IMR-90 (cell line): ENCODE measurements around the gene PRKCA. TPM values are rescaled to one million over a fixed set of nuclear protein-coding genes. Genes with fewer than 3 reads are reported as not detected.
A peak's percentile ranks its signal among the peaks of the same experiment; 100 is the strongest.

ENCODE experiments used
- ATAC-seq: fragments of 200-7000 bp; cut with Tn5 transposase; 2 replicates; pipeline ENCODE4 v1.9.1; 2020; ENCODE audit warnings: low read depth, mild to moderate bottlenecking, moderate library complexity
- BruUV-seq: library from RNA; stranded (reverse); fragments of 400-500 nt; replicated peaks from 2 replicates; lab custom pipeline; 2021; lab: Mats Ljungman, UMichigan
- CTCF ChIA-PET: fragments of 300-600 bp; formaldehyde crosslinking; extraction: SDS; loops from one replicate; lab custom pipeline; 2021; ENCODE audit warnings: antibody characterized with exemption; lab: Yijun Ruan, JAX
- POLR2A ChIA-PET: fragments of 300-600 bp; sonication (Branson Sonifier 250); formaldehyde crosslinking; loops from one replicate; lab custom pipeline; 2022; ENCODE audit warnings: antibody characterized with exemption; ENCODE audit not compliant: unreplicated experiment; lab: Charles Lee
- DNase-seq: peaks from one replicate; pipeline ENCODE4 v3.0.0; 2013
- H2AFZ ChIP-seq: replicated peaks from 2 replicates; pipeline ENCODE3; 2013; ENCODE audit warnings: low read length, mild to moderate bottlenecking; ENCODE audit not compliant: poor library complexity
- H2AK5ac ChIP-seq: 2 replicates; pipeline ENCODE4 v1.6.1; 2013; ENCODE audit warnings: low read depth, low read length, inconsistent platforms
- H2AK9ac ChIP-seq: replicated peaks from 2 replicates; pipeline ENCODE3; 2013; ENCODE audit warnings: mild to moderate bottlenecking, low read depth, low read length, moderate library complexity; ENCODE audit not compliant: poor library complexity
- H2BK120ac ChIP-seq: 2 replicates; pipeline ENCODE4 v1.6.1; 2013; ENCODE audit warnings: low read depth, low read length, inconsistent platforms
- H2BK15ac ChIP-seq: 3 replicates; pipeline ENCODE4 v1.6.1; 2013; ENCODE audit warnings: low read depth, low read length, inconsistent platforms
- H2BK20ac ChIP-seq: 2 replicates; pipeline ENCODE4 v1.6.1; 2013; ENCODE audit warnings: low read depth, mild to moderate bottlenecking, inconsistent platforms, low read length, moderate library complexity
- H2BK5ac ChIP-seq: 2 replicates; pipeline ENCODE4 v1.6.1; 2013; ENCODE audit warnings: mild to moderate bottlenecking, low read depth, low read length, inconsistent platforms; ENCODE audit not compliant: poor library complexity, severe bottlenecking
- H3K14ac ChIP-seq: replicated peaks from 2 replicates; pipeline ENCODE4 v1.6.1; 2013; ENCODE audit warnings: low read depth, low read length, inconsistent platforms
- H3K18ac ChIP-seq: 2 replicates; pipeline ENCODE4 v1.6.1; 2013; ENCODE audit warnings: low read depth, low read length, control low read depth
- H3K23ac ChIP-seq: 2 replicates; pipeline ENCODE4 v1.6.1; 2013; ENCODE audit warnings: low read depth, low read length, inconsistent platforms
- H3K27ac ChIP-seq: 2 replicates; pipeline ENCODE4 v1.5.1; 2013; ENCODE audit warnings: mild to moderate bottlenecking, control low read depth, low read length; ENCODE audit not compliant: insufficient read depth
- H3K27me3 ChIP-seq: 2 replicates; pipeline ENCODE4 v1.6.1; 2013; ENCODE audit warnings: low read length; ENCODE audit not compliant: control insufficient read depth, insufficient read depth
- H3K36me3 ChIP-seq: 2 replicates; pipeline ENCODE4 v1.6.1; 2013; ENCODE audit warnings: low read length, mixed read lengths; ENCODE audit not compliant: control insufficient read depth, insufficient read depth
- H3K4ac ChIP-seq: 2 replicates; pipeline ENCODE4 v1.6.1; 2013; ENCODE audit warnings: low read depth, low read length, inconsistent platforms
- H3K4me1 ChIP-seq: 2 replicates; pipeline ENCODE4 v1.6.1; 2013; ENCODE audit warnings: low read length, mixed read lengths; ENCODE audit not compliant: control insufficient read depth, insufficient read depth
- H3K4me2 ChIP-seq: 2 replicates; pipeline ENCODE4 v1.6.1; 2013; ENCODE audit warnings: low read depth, mild to moderate bottlenecking, control low read depth, low read length, moderate library complexity
- H3K4me3 ChIP-seq: 2 replicates; pipeline ENCODE4 v1.5.1; 2013; ENCODE audit warnings: low read depth, mild to moderate bottlenecking, control low read depth, low read length, moderate library complexity; ENCODE audit not compliant: insufficient read depth
- H3K56ac ChIP-seq: 2 replicates; pipeline ENCODE4 v1.6.1; 2013; ENCODE audit warnings: low read length, inconsistent platforms; ENCODE audit not compliant: insufficient read depth; ENCODE audit errors: extremely low read depth
- H3K79me1 ChIP-seq, 2 experiments: 2 replicates each; pipeline ENCODE4 v1.6.1; 2013; ENCODE audit warnings: low read length in 2 of 2, inconsistent platforms in 1 of 2, low read depth in 1 of 2
- H3K9ac ChIP-seq: 2 replicates; pipeline ENCODE4 v1.6.1; 2013; ENCODE audit warnings: low read depth, low read length, control low read depth
- H3K9me1 ChIP-seq: 2 replicates; pipeline ENCODE4 v1.6.1; 2013; ENCODE audit warnings: low read length, inconsistent platforms; ENCODE audit not compliant: insufficient read depth
- H3K9me3 ChIP-seq: 2 replicates; pipeline ENCODE4 v1.6.1; 2013; ENCODE audit warnings: low read length; ENCODE audit not compliant: control insufficient read depth, insufficient read depth
- H4K20me1 ChIP-seq: 2 replicates; pipeline ENCODE4 v1.6.1; 2013; ENCODE audit warnings: low read length, inconsistent platforms; ENCODE audit not compliant: insufficient read depth
- H4K5ac ChIP-seq: 2 replicates; pipeline ENCODE4 v1.6.1; 2013; ENCODE audit warnings: mild to moderate bottlenecking, low read depth, low read length, control low read depth
- H4K8ac ChIP-seq, 2 experiments: 2 replicates each; pipeline ENCODE4 v1.6.1; 2013; ENCODE audit warnings: low read depth in 2 of 2, low read length in 2 of 2, control low read depth in 1 of 2, inconsistent platforms in 1 of 2
- H4K91ac ChIP-seq: 2 replicates; pipeline ENCODE4 v1.6.1; 2013; ENCODE audit warnings: low read depth, low read length, inconsistent platforms; ENCODE audit not compliant: insufficient read depth
- BHLHE40 ChIP-seq: fragments of 150-350 bp; IDR thresholded peaks from 2 replicates; pipeline ENCODE4 v1.6.1; 2016; ENCODE audit warnings: mild to moderate bottlenecking, low read depth, low read length
- CEBPB ChIP-seq: IDR thresholded peaks from 2 replicates; pipeline ENCODE4 v1.6.1; 2012; ENCODE audit warnings: low read depth, low read length, improper control_type of control experiment
- CHD1 ChIP-seq: IDR thresholded peaks from 2 replicates; pipeline ENCODE4 v1.6.1; 2012; ENCODE audit warnings: low read depth, low read length, improper control_type of control experiment
- FOS ChIP-seq: fragments of 150-350 bp; IDR thresholded peaks from 2 replicates; pipeline ENCODE4 v1.6.1; 2016; ENCODE audit warnings: low read depth, low read length
- MAFK ChIP-seq: IDR thresholded peaks from 2 replicates; pipeline ENCODE4 v1.6.1; 2012; ENCODE audit warnings: low read depth, low read length, improper control_type of control experiment
- MAZ ChIP-seq: IDR thresholded peaks from 2 replicates; pipeline ENCODE4 v1.6.1; 2012; ENCODE audit warnings: low read depth, mild to moderate bottlenecking, low read length, improper control_type of control experiment, moderate library complexity, borderline replicate concordance
- MXI1 ChIP-seq: IDR thresholded peaks from 2 replicates; pipeline ENCODE4 v1.6.1; 2012; ENCODE audit warnings: low read depth, mild to moderate bottlenecking, low read length, moderate library complexity, borderline replicate concordance
- NFE2L2 ChIP-seq: fragments of 150-350 bp; IDR thresholded peaks from 2 replicates; pipeline ENCODE4 v1.6.1; 2016; ENCODE audit warnings: low read depth, mild to moderate bottlenecking, low read length
- POLR2A ChIP-seq: IDR thresholded peaks from 2 replicates; pipeline ENCODE4 v1.6.1; 2012; ENCODE audit warnings: mild to moderate bottlenecking, low read depth, low read length
- RAD21 ChIP-seq: IDR thresholded peaks from 2 replicates; pipeline ENCODE4 v1.6.1; 2012; ENCODE audit warnings: low read length, improper control_type of control experiment
- RCOR1 ChIP-seq: IDR thresholded peaks from 2 replicates; pipeline ENCODE4 v1.6.1; 2012; ENCODE audit warnings: mild to moderate bottlenecking, low read length, improper control_type of control experiment; ENCODE audit not compliant: insufficient replicate concordance
- RFX5 ChIP-seq: IDR thresholded peaks from 2 replicates; pipeline ENCODE4 v1.8.0; 2012; ENCODE audit warnings: low read depth, mild to moderate bottlenecking, low read length, moderate library complexity
- SMC3 ChIP-seq: fragments of 150-350 bp; IDR thresholded peaks from 2 replicates; pipeline ENCODE4 v1.6.1; 2016; ENCODE audit warnings: low read depth, mild to moderate bottlenecking, antibody characterized with exemption, low read length, moderate library complexity
- WGBS, 2 experiments: methylation state at CpG; one replicate each; pipeline versions ENCODE4 v1.1.5 to v1.1.7; 2013; ENCODE audit warnings: missing lambda C conversion rate in 2 of 2; ENCODE audit not compliant: insufficient read length in 1 of 2; ENCODE audit errors: extremely low coverage in 2 of 2; 5-methylcytosine and 5-hydroxymethylcytosine counted together
- dilution Hi-C: fragments of 300-500 bp; cut with HindIII; formaldehyde crosslinking; loops from one replicate; pipeline ENCODE4 v1.14.3; 2018; ENCODE audit warnings: low sequenced_read_pairs; ENCODE audit not compliant: unreplicated experiment
- in situ Hi-C: fragments of 300-500 bp; cut with MboI; formaldehyde crosslinking; loops from 3 replicates; pipeline ENCODE4 v1.14.3; 2019; ENCODE audit warnings: low sequenced_read_pairs, inconsistent platforms, mixed read lengths
- intact Hi-C: fragments of 100-400 bp; cut with micrococcal nuclease; formaldehyde crosslinking; loops from 2 replicates; pipeline ENCODE4 v1.10.0; 2022
- polyA plus RNA-seq, 3 experiments: library from polyadenylated mRNA; depleted of rRNA; stranded (reverse); fragments of >200 nt; gene quantifications; 2 replicates each; pipeline ENCODE4 v1.2.3, GENCODE V29; 2012; ENCODE audit warnings: low replicate concordance in 1 of 3
- total RNA-seq: library from RNA; depleted of rRNA; stranded (reverse); fragments of >200 nt; gene quantifications from 2 replicates; pipeline ENCODE4 v1.2.3, GENCODE V29; 2012
- TF ChIP-seq, protein P1 (sequence below): fragments of 150-350 bp; IDR thresholded peaks from 2 replicates; pipeline ENCODE4 v1.6.1; 2016; ENCODE audit warnings: low read depth, mild to moderate bottlenecking, low read length, moderate library complexity, borderline replicate concordance
- TF ChIP-seq, protein P2 (sequence below): fragments of 150-350 bp; IDR thresholded peaks from 2 replicates; pipeline ENCODE4 v1.6.1; 2017; ENCODE audit warnings: mild to moderate bottlenecking, antibody characterized with exemption, low read length, low read depth
- TF ChIP-seq, protein P3 (sequence below): conservative IDR thresholded peaks from 2 replicates; pipeline ENCODE4 v1.5.1; 2012; ENCODE audit warnings: mild to moderate bottlenecking, low read depth, low read length, improper control_type of control experiment

Gene PRKCA
- total and polyA plus RNA-seq, 2 of the 4 experiments (the other 2 are of a cell fraction) = 31.0 to 46.0 TPM

DNA sequence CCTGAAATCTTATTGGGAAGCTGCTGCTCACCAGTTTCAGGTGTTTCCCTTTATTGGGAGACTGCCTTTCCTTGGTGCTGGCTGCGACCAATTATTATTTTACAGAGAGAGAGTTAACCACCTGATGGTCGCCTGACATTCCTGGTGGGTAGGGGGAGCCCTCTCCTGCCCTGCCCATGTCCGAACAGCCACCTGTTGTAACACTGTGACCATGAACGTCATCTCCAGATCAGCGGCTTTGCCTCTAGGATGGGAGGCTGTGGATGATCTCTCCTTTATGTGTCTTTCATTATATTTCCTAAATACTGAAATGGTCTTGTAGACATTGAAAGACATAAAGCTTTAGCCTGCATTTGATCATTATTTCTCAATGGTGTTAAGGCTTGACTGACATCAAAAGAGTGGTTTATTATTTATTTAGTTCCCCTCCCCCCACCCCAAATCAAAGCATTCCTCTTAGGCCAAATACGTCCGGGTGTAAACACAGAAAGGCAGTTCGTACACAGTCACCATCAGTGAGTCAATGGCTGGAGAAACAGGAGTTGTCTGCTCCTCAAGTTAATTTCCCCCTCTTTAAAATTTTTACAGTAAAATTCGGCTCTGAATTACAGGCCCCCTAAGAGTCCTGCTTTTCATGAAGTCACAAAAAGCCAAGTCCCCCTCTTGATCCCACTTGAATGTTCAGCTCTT, 474.7 kb downstream of the PRKCA start:
- peak; percentile 66 for ATAC-seq
- no CpG with 5 or more reads among the region's 9 CpGs for WGBS, 2 experiments
- peaks cover 16% of the 10 kb centered on the region; the same call in 1 of the 2 replicates for H3K9me1 ChIP-seq
- H3K4me3 ChIP-seq = no peak overlapping the region
- H4K91ac ChIP-seq = no peak overlapping the region
- H2BK15ac ChIP-seq = no peak overlapping the region
- H4K8ac ChIP-seq = no peak overlapping the region
- no peak overlapping the region for H3K18ac ChIP-seq
- H3K23ac ChIP-seq = no peak overlapping the region
- peak; percentile 34 for DNase-seq
- no peak overlapping the region for H3K14ac ChIP-seq
- H2BK5ac ChIP-seq = no peak overlapping the region
- peaks cover 9% of the 10 kb centered on the region; the same call in 1 of the 2 replicates for H4K20me1 ChIP-seq
- in situ Hi-C loops = no loop called here
- H2AFZ ChIP-seq = no peak overlapping the region
- ChIA-PET CTCF (no interaction called here), POLR2A (no interaction called here)
- no peak overlapping the region for H2BK120ac ChIP-seq
- no peak overlapping the region for H3K4ac ChIP-seq
- peaks cover 35% of the 10 kb centered on the region for H3K36me3 ChIP-seq
- no peak overlapping the region for H2AK5ac ChIP-seq
- no peak overlapping the region for H3K56ac ChIP-seq
- peaks cover 3% of the 10 kb centered on the region; the same call in 1 of the 2 replicates for H3K4me1 ChIP-seq
- no peaks in the 10 kb centered on the region for H3K27me3 ChIP-seq
- H3K9ac ChIP-seq = no peak overlapping the region
- H2BK20ac ChIP-seq = no peak overlapping the region
- dilution Hi-C loops = no loop called here
- no peak overlapping the region for H4K5ac ChIP-seq
- H3K79me1 ChIP-seq = 0 out of 4 replicates have a peak, but pooled peaks cover 0 to 5% of the 10 kb centered on the region in 2 experiments
- intact Hi-C loops = no loop called here
- BruUV-seq = no TSS peak
- no peak overlapping the region for H2AK9ac ChIP-seq
- H3K9me3 ChIP-seq = no peaks in the 10 kb centered on the region
- no peak overlapping the region for H3K4me2 ChIP-seq
- TF ChIP-seq POLR2A (no peak), BHLHE40 (no peak), NFE2L2 (no peak), CEBPB (no peak), MXI1 (no peak), RCOR1 (no peak), FOS (no peak), RFX5 (no peak), MAZ (no peak), MAFK (no peak), SMC3 (no peak), CHD1 (no peak), RAD21 (no peak)
- TF ChIP-seq, protein P1, sequence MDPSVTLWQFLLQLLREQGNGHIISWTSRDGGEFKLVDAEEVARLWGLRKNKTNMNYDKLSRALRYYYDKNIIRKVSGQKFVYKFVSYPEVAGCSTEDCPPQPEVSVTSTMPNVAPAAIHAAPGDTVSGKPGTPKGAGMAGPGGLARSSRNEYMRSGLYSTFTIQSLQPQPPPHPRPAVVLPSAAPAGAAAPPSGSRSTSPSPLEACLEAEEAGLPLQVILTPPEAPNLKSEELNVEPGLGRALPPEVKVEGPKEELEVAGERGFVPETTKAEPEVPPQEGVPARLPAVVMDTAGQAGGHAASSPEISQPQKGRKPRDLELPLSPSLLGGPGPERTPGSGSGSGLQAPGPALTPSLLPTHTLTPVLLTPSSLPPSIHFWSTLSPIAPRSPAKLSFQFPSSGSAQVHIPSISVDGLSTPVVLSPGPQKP = no peak
- TF ChIP-seq, protein P2, sequence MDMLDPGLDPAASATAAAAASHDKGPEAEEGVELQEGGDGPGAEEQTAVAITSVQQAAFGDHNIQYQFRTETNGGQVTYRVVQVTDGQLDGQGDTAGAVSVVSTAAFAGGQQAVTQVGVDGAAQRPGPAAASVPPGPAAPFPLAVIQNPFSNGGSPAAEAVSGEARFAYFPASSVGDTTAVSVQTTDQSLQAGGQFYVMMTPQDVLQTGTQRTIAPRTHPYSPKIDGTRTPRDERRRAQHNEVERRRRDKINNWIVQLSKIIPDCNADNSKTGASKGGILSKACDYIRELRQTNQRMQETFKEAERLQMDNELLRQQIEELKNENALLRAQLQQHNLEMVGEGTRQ = no peak
- TF ChIP-seq, protein P3, sequence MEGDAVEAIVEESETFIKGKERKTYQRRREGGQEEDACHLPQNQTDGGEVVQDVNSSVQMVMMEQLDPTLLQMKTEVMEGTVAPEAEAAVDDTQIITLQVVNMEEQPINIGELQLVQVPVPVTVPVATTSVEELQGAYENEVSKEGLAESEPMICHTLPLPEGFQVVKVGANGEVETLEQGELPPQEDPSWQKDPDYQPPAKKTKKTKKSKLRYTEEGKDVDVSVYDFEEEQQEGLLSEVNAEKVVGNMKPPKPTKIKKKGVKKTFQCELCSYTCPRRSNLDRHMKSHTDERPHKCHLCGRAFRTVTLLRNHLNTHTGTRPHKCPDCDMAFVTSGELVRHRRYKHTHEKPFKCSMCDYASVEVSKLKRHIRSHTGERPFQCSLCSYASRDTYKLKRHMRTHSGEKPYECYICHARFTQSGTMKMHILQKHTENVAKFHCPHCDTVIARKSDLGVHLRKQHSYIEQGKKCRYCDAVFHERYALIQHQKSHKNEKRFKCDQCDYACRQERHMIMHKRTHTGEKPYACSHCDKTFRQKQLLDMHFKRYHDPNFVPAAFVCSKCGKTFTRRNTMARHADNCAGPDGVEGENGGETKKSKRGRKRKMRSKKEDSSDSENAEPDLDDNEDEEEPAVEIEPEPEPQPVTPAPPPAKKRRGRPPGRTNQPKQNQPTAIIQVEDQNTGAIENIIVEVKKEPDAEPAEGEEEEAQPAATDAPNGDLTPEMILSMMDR = no peak
- no peak overlapping the region for H3K27ac ChIP-seq
